Upper lobe of right lung (tissue), 1 donor: ENCODE data around the gene CYB5R2. TPM values are rescaled to one million over a fixed set of nuclear protein-coding genes. Genes with fewer than 3 reads are reported as not detected.

Experiments
- ATAC-seq: fragments of 200-7000 bp; cut with Tn5 transposase; one replicate; pipeline ENCODE4 v1.9.1; 2020; ENCODE audit warnings: mild to moderate bottlenecking, moderate library complexity
- DNase-seq: peaks from one replicate; pipeline ENCODE4 v3.0.0-alpha.2; 2020
- H3K27ac ChIP-seq: fragments of 200-600 bp; one replicate; pipeline ENCODE4 v1.8.0; 2022
- H3K27me3 ChIP-seq: fragments of 200-600 bp; one replicate; pipeline ENCODE4 v1.8.0; 2022; ENCODE audit warnings: mild to moderate bottlenecking
- H3K36me3 ChIP-seq: fragments of 200-600 bp; one replicate; pipeline ENCODE4 v1.8.0; 2022
- H3K4me1 ChIP-seq: fragments of 200-600 bp; one replicate; pipeline ENCODE4 v1.8.0; 2022
- H3K4me3 ChIP-seq: fragments of 200-600 bp; one replicate; pipeline ENCODE4 v1.8.0; 2022; ENCODE audit warnings: mild to moderate bottlenecking
- H3K9me3 ChIP-seq: fragments of 200-600 bp; one replicate; pipeline ENCODE4 v1.8.0; 2022
- CTCF ChIP-seq: fragments of 200-600 bp; IDR thresholded peaks from one replicate; pipeline ENCODE4 v1.8.0; 2022; ENCODE audit warnings: antibody characterized with exemption
- intact Hi-C: fragments of 100-400 bp; cut with DNase I; formaldehyde crosslinking; loops from one replicate; pipeline ENCODE4 v1.11.0; 2022
- long read RNA-seq: library from polyadenylated mRNA; unstranded; transcript quantifications from one replicate; pipeline ENCODE4 v2.0.0, GENCODE V29; 2021
- total RNA-seq: library from RNA; stranded (reverse); fragmentation: NEBNext Ultra II Directional; extraction: Animal tissue kit (Norgen Biotek cat#: 25700); gene quantifications from one replicate; pipeline ENCODE4 v1.2.1, GENCODE V29; 2021
- donor health status: DM: no; HTN: yes; CAD: no; lungs with severe emphysema.

CYB5R2 gene
- 14.2 TPM for total RNA-seq
- long read RNA-seq, partial matches to known transcripts: 0 of 5 reads
- long read RNA-seq, other reads (novel, unspliced or antisense): 4 of 5 reads

DNA sequence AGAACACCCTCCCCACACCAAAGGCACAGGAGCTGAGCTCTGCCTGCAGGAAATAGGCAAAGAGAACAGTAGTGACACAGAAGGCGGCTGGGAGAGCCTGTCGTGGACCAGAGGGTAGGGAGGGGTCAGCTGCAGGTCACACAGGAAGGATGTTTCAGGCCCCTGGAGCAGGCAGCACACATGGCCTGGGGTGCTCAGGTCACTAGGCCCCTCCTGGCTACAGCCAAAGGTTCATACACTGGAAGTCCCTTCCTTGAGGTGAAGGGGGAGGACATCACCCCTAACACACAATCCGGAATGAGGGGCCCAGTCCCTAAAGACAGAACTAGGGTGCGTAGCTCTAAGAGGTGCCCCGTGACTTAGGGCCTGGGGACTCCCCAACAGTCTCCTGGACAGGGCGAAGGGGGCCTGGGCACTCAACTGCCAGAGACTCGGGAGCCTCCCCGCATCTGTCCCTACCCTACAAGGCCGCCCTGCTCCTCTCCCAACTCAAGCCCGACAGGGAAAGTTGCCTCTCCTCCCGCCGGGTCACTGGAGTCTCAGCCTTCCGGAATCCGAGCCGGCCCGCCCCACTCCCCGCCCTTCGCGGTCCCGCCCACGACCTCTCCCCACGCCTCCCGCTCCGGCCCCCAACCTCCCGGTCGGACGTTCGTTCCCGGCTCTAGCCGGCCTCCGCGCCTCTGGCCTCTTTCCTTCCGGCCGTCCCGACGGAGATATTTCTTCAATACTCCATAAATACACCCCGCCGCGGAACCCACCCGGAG is at the start of gene CYB5R2:
TSS of gene CYB5R2 (minus strand) at position 541 of the 764 bp plus-strand sequence. CDS start 675 bp downstream, outside the sequence.
- ATAC-seq (peak; percentile 90), DNase-seq (peak; percentile 86)
- peak within 1 kb of the TSS; percentile 4 for H3K27ac ChIP-seq
- no peak for TF ChIP-seq CTCF
- no peaks in the 10 kb centered on the region for H3K36me3 ChIP-seq
- peak within 1 kb of the TSS; percentile 59 for H3K4me3 ChIP-seq
- H3K4me1 ChIP-seq: peaks cover 16% of the 10 kb centered on the region
- intact Hi-C loops: no loop called here
- H3K9me3 ChIP-seq: no peaks in the 10 kb centered on the region
- H3K27me3 ChIP-seq: no peaks in the 10 kb centered on the region

DNA sequence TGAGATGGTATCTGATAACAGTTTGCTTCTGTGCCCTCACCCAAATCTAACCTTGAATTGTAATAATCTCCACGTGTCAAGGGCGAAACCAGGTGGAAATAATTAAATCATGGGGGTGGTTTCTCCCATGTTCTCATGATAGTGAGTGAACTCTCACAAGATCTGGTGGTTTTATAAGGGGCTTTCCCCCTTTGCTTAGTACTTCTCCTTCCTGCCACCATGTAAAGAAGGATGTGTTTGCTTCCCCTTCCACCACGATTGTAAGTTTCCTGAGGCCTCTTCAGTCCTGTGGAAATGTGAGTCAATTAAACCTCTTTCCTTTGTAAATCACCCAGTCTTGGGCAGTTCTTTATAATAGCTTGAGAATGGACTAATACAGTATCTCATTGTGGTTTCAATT is 41.5 kb upstream of the CYB5R2 start:
- H3K27ac ChIP-seq: no peak overlapping the region
- H3K36me3 ChIP-seq: no peaks in the 10 kb centered on the region
- intact Hi-C loops: no loop called here
- H3K4me3 ChIP-seq: no peak overlapping the region
- TF ChIP-seq CTCF: no peak
- no peaks in the 10 kb centered on the region for H3K9me3 ChIP-seq
- DNase-seq (no peak), ATAC-seq (no peak)
- H3K27me3 ChIP-seq: no peaks in the 10 kb centered on the region
- no peaks in the 10 kb centered on the region for H3K4me1 ChIP-seq

DNA sequence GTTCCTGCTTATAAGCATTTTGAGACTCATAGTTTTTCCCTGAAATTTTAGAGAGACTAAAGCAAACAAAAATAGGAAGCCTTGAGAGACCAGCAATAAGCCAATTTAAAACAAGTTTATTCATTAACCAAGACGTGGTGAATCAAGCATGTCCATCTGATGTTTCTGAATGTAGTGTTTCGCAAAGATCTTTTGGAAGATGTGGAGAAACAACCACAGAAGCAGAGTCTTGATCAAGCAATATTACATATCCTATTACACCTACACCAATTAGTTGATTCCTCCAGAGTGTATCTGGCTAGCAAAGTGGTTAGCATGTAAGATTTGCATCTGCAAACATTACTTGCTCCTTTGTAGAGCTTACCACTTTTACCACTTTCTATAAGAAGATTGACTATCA is 33.1 kb upstream of the CYB5R2 start, which contains the start of gene OVCH2:
TSS of gene OVCH2 (minus strand) at position 101 of the 400 bp plus-strand sequence. CDS start at position 18, 83 bp downstream.
- H3K36me3 ChIP-seq: no peaks in the 10 kb centered on the region
- no peak within 1 kb of the TSS for H3K4me3 ChIP-seq
- no peak for ATAC-seq
- intact Hi-C loops: no loop called here
- no peaks in the 10 kb centered on the region for H3K9me3 ChIP-seq
- H3K27me3 ChIP-seq: no peaks in the 10 kb centered on the region
- H3K27ac ChIP-seq: no peak within 1 kb of the TSS
- no peak for TF ChIP-seq CTCF
- DNase-seq: no peak
- H3K4me1 ChIP-seq: no peaks in the 10 kb centered on the region

GRCh38 chr11:7703740-7704139 is 30.4 kb upstream of the CYB5R2 start:
- intact Hi-C loops: no loop called here
- no peak for TF ChIP-seq CTCF
- H3K9me3 ChIP-seq: no peaks in the 10 kb centered on the region
- no peak overlapping the region for H3K27ac ChIP-seq
- H3K4me1 ChIP-seq: no peaks in the 10 kb centered on the region
- no peak overlapping the region for H3K4me3 ChIP-seq
- DNase-seq: no peak
- no peaks in the 10 kb centered on the region for H3K36me3 ChIP-seq
- H3K27me3 ChIP-seq: no peaks in the 10 kb centered on the region
- no peak for ATAC-seq

DNA sequence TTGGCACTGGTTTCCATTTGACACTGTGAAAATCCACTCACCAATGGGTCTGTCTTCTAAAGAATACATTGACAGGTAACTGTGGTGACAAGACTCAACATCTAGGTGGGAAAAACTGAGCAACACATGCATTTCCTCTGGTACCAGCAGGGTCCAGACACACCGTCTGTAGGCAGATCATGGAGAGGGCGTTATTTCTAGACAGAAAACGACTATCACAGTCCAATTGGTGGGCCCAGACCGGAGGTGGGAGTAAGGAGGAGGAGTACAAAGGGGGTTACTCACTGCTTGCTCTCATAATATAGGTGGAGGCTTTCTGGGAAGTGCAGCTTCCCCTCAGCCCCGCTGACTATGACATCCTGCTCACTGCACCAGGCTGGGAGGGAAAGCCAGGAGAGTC is 23.1 kb upstream of the CYB5R2 start:
- Histone ChIP-seq H3K4me3 (no peak overlapping the region), H3K4me1 (no peaks in the 10 kb centered on the region), H3K9me3 (no peaks in the 10 kb centered on the region), H3K36me3 (no peaks in the 10 kb centered on the region), H3K27me3 (peaks cover 6% of the 10 kb centered on the region), H3K27ac (no peak overlapping the region)
- DNase-seq: no peak
- intact Hi-C loops: no loop called here
- TF ChIP-seq CTCF: no peak
- ATAC-seq: peak; percentile 18
